ENCODE results near the gene RBBP8NL. TPM values are rescaled to one million over a fixed set of nuclear protein-coding genes. Genes with fewer than 3 reads are reported as not detected.

The RBBP8NL gene
- total and polyA plus RNA-seq, 4 donors: under 0.01 to 0.14 TPM; not detected in 2

- TF ChIP-seq, protein P1, sequence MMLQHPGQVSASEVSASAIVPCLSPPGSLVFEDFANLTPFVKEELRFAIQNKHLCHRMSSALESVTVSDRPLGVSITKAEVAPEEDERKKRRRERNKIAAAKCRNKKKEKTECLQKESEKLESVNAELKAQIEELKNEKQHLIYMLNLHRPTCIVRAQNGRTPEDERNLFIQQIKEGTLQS (IDR thresholded peaks at IDR 0.05): no peak
- TF ChIP-seq RXRA (IDR thresholded peaks at IDR 0.05) (no peak), FOXA2 (IDR thresholded peaks at IDR 0.05) (no peak), EGR1 (IDR thresholded peaks at IDR 0.05; ENCODE audit: low read depth in 2 of 2) (no peak), FOXA1 (IDR thresholded peaks at IDR 0.05) (no peak), HNF4G (IDR thresholded peaks at IDR 0.05) (no peak), JUND (IDR thresholded peaks at IDR 0.05) (no peak), ZBTB33 (IDR thresholded peaks at IDR 0.05) (no peak), NR2F2 (IDR thresholded peaks at IDR 0.05) (no peak), RAD21 (IDR thresholded peaks at IDR 0.05) (no peak), HNF4A (conservative IDR thresholded peaks at IDR 0.05) (no peak), GABPA (IDR thresholded peaks at IDR 0.05 in 1 of 2, conservative IDR thresholded peaks at IDR 0.05 in 1 of 2) (no peak), TAF1 (conservative IDR thresholded peaks at IDR 0.05) (no peak), MAX (IDR thresholded peaks at IDR 0.05) (no peak), CTCF (IDR thresholded peaks at IDR 0.05; ENCODE audit: low read depth, low read length, missing input control) (no peak), SP1 (IDR thresholded peaks at IDR 0.05) (no peak)
- no peak overlapping the region for H3K4me3 ChIP-seq (ENCODE audit: low read depth in 1 of 3, low read length in 3 of 3)
- no peak for DNase-seq (ENCODE audit: low spot score)
- no peak overlapping the region for H3K27ac ChIP-seq (ENCODE audit: low read depth in 1 of 2, low read length in 2 of 2)
- H3K9me3 ChIP-seq (ENCODE audit: control insufficient read depth in 4 of 4, low read length in 3 of 4): no peaks in the 10 kb centered on the region
- peaks cover 0 to 9% (median 3%) of the 10 kb centered on the region in 4 donors for H3K27me3 ChIP-seq (ENCODE audit: control insufficient read depth in 4 of 4, insufficient read depth in 4 of 4, low read length in 3 of 4)
- no peak overlapping the region for H3K9ac ChIP-seq (ENCODE audit: low read depth in 1 of 2, low read length in 2 of 2)
- 84% methylated on average over 12 of the region's 12 CpGs for WGBS
- peaks cover 0 to 8% (median 2%) of the 10 kb centered on the region in 4 donors for H3K4me1 ChIP-seq (ENCODE audit: control insufficient read depth in 4 of 4, insufficient read depth in 4 of 4, low read length in 3 of 4)
- H3K36me3 ChIP-seq (ENCODE audit: control insufficient read depth in 4 of 4, insufficient read depth in 3 of 4, low read depth in 1 of 4, low read length in 3 of 4): no peaks in the 10 kb centered on the region
These were observed 43.1 kb upstream of the RBBP8NL start for GRCh38 chr20:62470459-62470858.

DNA sequence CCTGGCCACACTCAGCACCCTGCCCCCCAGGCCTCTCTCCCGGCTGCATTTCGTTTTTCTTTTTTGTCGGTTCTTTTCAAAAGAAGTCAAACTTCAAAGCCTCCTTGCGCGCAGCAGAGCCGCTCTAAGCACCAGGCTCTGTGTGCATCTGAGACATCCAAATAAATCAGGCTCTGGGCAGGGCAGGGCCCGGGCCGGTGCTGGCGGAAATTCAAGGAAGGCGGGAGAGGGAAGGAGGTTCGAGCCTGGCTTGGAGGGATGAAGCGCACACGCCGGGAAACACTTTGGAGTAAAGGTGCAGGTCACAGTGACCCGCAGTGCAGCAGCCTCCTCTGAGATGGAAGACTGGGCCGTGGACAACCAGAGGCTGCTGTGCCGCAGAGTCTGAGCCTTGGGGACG lies 42.7 kb upstream of the RBBP8NL start:
- peaks cover 0 to 9% (median 3%) of the 10 kb centered on the region in 4 donors for H3K27me3 ChIP-seq (ENCODE audit: control insufficient read depth in 4 of 4, insufficient read depth in 4 of 4, low read length in 3 of 4)
- 61% methylated on average over 18 of the region's 18 CpGs for WGBS
- DNase-seq (ENCODE audit: low spot score): no peak
- no peaks in the 10 kb centered on the region for H3K9me3 ChIP-seq (ENCODE audit: control insufficient read depth in 4 of 4, low read length in 3 of 4)
- no peaks in the 10 kb centered on the region for H3K36me3 ChIP-seq (ENCODE audit: control insufficient read depth in 4 of 4, insufficient read depth in 3 of 4, low read depth in 1 of 4, low read length in 3 of 4)
- H3K27ac ChIP-seq (ENCODE audit: low read depth in 1 of 2, low read length in 2 of 2): no peak overlapping the region
- H3K9ac ChIP-seq (ENCODE audit: low read depth in 1 of 2, low read length in 2 of 2): no peak overlapping the region
- peaks cover 0 to 4% (median 0%) of the 10 kb centered on the region in 4 donors for H3K4me1 ChIP-seq (ENCODE audit: control insufficient read depth in 4 of 4, insufficient read depth in 4 of 4, low read length in 3 of 4)
- no peak overlapping the region for H3K4me3 ChIP-seq (ENCODE audit: low read depth in 1 of 3, low read length in 3 of 3)
- TF ChIP-seq CTCF (IDR thresholded peaks at IDR 0.05; ENCODE audit: low read depth, low read length, missing input control) (no peak), FOXA2 (IDR thresholded peaks at IDR 0.05) (no peak), YY1 (IDR thresholded peaks at IDR 0.05) (no peak), EGR1 (IDR thresholded peaks at IDR 0.05; ENCODE audit: low read depth in 2 of 2) (no peak), SP1 (IDR thresholded peaks at IDR 0.05) (no peak), JUND (IDR thresholded peaks at IDR 0.05) (no peak), REST (IDR thresholded peaks at IDR 0.05) (no peak), GABPA (IDR thresholded peaks at IDR 0.05 in 1 of 2, conservative IDR thresholded peaks at IDR 0.05 in 1 of 2) (no peak), HNF4G (IDR thresholded peaks at IDR 0.05) (no peak), ZBTB33 (IDR thresholded peaks at IDR 0.05) (no peak), TAF1 (conservative IDR thresholded peaks at IDR 0.05) (no peak), FOXA1 (IDR thresholded peaks at IDR 0.05) (no peak), NR2F2 (IDR thresholded peaks at IDR 0.05) (no peak), HNF4A (conservative IDR thresholded peaks at IDR 0.05) (no peak), RAD21 (IDR thresholded peaks at IDR 0.05) (no peak), RXRA (IDR thresholded peaks at IDR 0.05) (no peak)
- TF ChIP-seq, protein P1 (IDR thresholded peaks at IDR 0.05): no peak
